Endothelial cell (in vitro differentiated cells): Measurements from ENCODE around the gene C20orf144. TPM values are rescaled to one million over a fixed set of nuclear protein-coding genes. Genes with fewer than 3 reads are reported as not detected.

ENCODE experiments used
- DNase-seq: peaks from one replicate; pipeline ENCODE4 v3.0.0; 2021; ENCODE audit warnings: low spot score
- H3K27ac Mint-ChIP-seq: one replicate; pipeline ENCODE4 v1.8.0; 2021; ENCODE audit warnings: mixed read lengths, inconsistent platforms; ENCODE audit not compliant: unreplicated experiment
- H3K27me3 Mint-ChIP-seq: one replicate; pipeline ENCODE4 v1.8.0; 2021; ENCODE audit warnings: mild to moderate bottlenecking, moderate library complexity, mixed read lengths, inconsistent platforms; ENCODE audit not compliant: unreplicated experiment
- H3K36me3 Mint-ChIP-seq: one replicate; pipeline ENCODE4 v1.8.0; 2021; ENCODE audit warnings: mild to moderate bottlenecking, low read depth, mixed read lengths, inconsistent platforms; ENCODE audit not compliant: unreplicated experiment
- H3K4me1 Mint-ChIP-seq: one replicate; pipeline ENCODE4 v1.8.0; 2021; ENCODE audit warnings: mild to moderate bottlenecking, mixed read lengths, inconsistent platforms; ENCODE audit not compliant: unreplicated experiment
- H3K4me3 Mint-ChIP-seq: one replicate; pipeline ENCODE4 v1.8.0; 2021; ENCODE audit warnings: mild to moderate bottlenecking, mixed read lengths, inconsistent platforms; ENCODE audit not compliant: unreplicated experiment
- H3K9me3 Mint-ChIP-seq: one replicate; pipeline ENCODE4 v1.8.0; 2021; ENCODE audit warnings: mixed read lengths, inconsistent platforms; ENCODE audit not compliant: unreplicated experiment
- total RNA-seq: library from RNA; stranded (reverse); fragmentation: NEBNext Ultra II Directional; extraction: Animal tissue kit (Norgen Biotek cat#: 25700); gene quantifications from one replicate; pipeline ENCODE4 v1.2.1, GENCODE V29; 2021; ENCODE audit not compliant: unreplicated experiment
- TF ChIP-seq, protein P1 (sequence below): fragments of 200-600 bp; sonication (generic); IDR thresholded peaks from one replicate; pipeline ENCODE4 v1.5.0; 2021; ENCODE audit warnings: antibody characterized with exemption; ENCODE audit not compliant: unreplicated experiment

C20orf144 gene
- total RNA-seq, 1 donor from 2014 or later: not detected

DNA sequence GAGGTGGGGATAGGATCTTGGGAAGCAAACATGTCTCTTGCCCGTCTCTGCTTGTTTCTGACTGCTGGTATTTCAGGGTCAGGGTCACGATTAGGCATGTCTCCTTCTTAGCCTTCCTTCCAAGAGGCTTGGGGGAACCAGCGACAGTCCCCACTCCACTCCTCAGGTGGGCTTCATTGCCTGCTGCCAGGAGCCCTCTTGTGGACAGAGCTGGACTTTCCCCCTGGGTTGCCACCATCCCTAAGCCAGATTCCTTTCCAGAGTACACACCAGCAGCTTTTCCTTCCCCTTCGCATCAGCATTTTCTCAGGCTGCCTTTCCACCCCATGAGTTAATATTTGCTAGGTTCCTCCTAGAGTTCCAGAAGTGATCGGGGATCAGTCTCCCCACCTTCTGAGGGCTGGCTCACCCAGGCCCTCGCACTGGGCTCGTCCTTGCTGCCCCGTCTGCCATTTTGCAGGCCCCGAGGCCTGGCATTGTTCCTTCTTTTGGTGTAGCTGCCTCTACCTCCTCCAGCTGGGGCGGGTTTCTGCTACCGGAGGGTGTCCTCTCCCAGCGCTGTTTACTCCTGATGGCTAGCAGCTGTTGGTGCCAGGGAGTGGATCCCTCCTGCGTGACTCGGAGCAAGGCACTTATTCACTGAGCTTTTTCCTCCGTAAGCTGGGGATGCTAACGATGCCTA is 8.8 kb upstream of the C20orf144 start:
- Mint-ChIP-seq H3K27me3 (peaks cover 4% of the 10 kb centered on the region), H3K4me3 (no peak overlapping the region), H3K27ac (no peak overlapping the region), H3K36me3 (no peaks in the 10 kb centered on the region), H3K9me3 (no peaks in the 10 kb centered on the region), H3K4me1 (no peaks in the 10 kb centered on the region)
- DNase-seq: peak; percentile 76
- TF ChIP-seq, protein P1, sequence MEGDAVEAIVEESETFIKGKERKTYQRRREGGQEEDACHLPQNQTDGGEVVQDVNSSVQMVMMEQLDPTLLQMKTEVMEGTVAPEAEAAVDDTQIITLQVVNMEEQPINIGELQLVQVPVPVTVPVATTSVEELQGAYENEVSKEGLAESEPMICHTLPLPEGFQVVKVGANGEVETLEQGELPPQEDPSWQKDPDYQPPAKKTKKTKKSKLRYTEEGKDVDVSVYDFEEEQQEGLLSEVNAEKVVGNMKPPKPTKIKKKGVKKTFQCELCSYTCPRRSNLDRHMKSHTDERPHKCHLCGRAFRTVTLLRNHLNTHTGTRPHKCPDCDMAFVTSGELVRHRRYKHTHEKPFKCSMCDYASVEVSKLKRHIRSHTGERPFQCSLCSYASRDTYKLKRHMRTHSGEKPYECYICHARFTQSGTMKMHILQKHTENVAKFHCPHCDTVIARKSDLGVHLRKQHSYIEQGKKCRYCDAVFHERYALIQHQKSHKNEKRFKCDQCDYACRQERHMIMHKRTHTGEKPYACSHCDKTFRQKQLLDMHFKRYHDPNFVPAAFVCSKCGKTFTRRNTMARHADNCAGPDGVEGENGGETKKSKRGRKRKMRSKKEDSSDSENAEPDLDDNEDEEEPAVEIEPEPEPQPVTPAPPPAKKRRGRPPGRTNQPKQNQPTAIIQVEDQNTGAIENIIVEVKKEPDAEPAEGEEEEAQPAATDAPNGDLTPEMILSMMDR: peak; percentile 72

DNA sequence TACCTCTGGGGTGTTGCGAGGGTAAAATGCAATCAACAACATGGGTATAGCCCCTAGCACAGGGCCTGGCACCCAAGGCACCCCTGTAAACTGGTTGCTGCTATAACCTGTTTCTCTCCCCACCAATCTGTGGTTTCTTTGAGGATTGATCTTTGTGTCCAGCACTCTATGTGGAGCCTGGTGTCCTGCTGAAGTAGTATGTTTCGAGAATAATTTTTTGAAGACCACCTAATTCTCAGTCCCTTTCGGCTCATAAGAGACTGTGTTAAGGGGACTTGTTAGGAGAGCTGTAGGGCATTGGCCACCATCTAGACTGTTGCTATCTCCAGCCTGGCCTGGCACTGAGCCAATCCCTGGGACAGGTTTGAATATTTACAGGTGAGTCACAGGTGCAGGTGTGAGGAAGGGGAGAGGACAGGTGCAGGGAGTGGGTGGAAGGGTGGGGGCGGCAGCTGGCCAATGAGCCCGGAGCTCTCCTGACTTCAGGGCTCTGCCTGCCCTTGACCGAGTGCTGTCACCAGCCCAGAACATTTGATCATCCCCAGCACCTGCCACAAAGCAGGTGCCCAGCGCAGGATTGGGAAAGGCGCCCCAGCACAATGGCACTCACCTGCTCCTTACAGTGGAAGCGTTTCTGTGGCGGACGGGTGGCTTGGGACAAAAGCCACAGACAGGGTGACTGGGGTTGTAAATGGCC is 8.1 kb upstream of the C20orf144 start:
- H3K27me3 Mint-ChIP-seq: peaks cover 4% of the 10 kb centered on the region
- H3K4me1 Mint-ChIP-seq: no peaks in the 10 kb centered on the region
- TF ChIP-seq, protein P1: no peak
- DNase-seq: no peak
- no peaks in the 10 kb centered on the region for H3K9me3 Mint-ChIP-seq
- H3K4me3 Mint-ChIP-seq: no peak overlapping the region
- no peaks in the 10 kb centered on the region for H3K36me3 Mint-ChIP-seq
- H3K27ac Mint-ChIP-seq: no peak overlapping the region

DNA sequence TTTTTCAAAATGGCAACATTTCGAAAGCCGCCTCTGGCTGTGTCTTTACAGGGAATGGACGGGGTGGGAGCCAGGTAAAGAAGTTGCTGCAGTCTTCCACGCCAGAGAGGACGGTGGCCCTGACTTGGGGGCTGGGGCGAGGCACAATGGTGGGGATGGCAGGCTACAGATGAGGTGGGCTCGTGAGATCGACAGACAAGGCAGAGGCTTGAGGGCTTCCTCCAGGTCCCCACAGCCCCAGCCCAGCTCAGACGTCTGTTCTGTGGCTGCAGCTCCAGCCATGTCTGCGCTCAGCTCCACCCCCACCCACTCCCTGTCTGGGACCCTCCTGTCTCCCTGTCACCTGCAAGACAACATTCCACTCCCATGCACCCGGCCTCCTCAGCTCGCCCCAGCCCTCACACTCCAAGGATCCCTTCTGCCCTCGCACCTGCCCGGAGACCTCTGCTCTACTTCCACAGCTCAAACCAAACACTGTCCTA is 7.4 kb upstream of the C20orf144 start:
- DNase-seq: no peak
- TF ChIP-seq, protein P1: no peak
- peaks cover 4% of the 10 kb centered on the region for H3K27me3 Mint-ChIP-seq
- H3K4me3 Mint-ChIP-seq: no peak overlapping the region
- no peaks in the 10 kb centered on the region for H3K9me3 Mint-ChIP-seq
- no peak overlapping the region for H3K27ac Mint-ChIP-seq
- H3K4me1 Mint-ChIP-seq: no peaks in the 10 kb centered on the region
- no peaks in the 10 kb centered on the region for H3K36me3 Mint-ChIP-seq

DNA sequence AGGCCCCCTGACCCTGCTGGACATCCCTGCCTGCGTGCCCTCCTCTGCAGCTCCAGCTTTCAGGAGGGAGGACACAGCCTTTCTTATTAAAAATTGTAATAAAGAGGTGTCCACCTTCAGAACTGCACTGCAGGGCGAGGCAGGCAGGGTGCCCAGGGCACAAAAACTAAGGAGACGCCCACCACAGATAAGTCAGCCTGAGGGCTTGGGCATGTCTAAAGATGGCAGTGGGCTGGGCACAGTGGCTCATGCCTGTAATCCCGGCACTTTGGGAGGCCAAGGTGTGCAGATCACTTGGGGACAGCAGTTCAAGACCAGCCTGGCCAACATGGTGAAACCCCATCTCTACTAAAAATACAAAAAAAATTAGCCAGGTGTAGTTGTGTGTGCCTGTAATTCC is 7.0 kb upstream of the C20orf144 start:
- Mint-ChIP-seq H3K4me1 (no peaks in the 10 kb centered on the region), H3K36me3 (no peaks in the 10 kb centered on the region), H3K27ac (no peak overlapping the region), H3K9me3 (no peaks in the 10 kb centered on the region), H3K4me3 (no peak overlapping the region), H3K27me3 (peaks cover 4% of the 10 kb centered on the region)
- no peak for DNase-seq
- TF ChIP-seq, protein P1: no peak
